22Rv1 (cell line): ENCODE results near the gene PPM1L.
"Not testable (repeated sequence)": the region's sequence is repeated elsewhere in the genome, so short reads cannot be mapped to it uniquely, and the experiment has no call there.

Source experiments
- H3K27ac ChIP-seq: fragments of 450-650 bp; 2 replicates; pipeline ENCODE4 v1.5.1; 2017
- ZFX ChIP-seq: fragments of 450-650 bp; IDR thresholded peaks from 2 replicates; pipeline ENCODE4 v1.6.1; 2017; ENCODE audit warnings: antibody characterized with exemption, borderline replicate concordance
- TF ChIP-seq, protein P1 (sequence below): fragments of 450-650 bp; IDR thresholded peaks from 2 replicates; pipeline ENCODE4 v1.5.1; 2017; ENCODE audit warnings: mild to moderate bottlenecking

The PPM1L gene

DNA sequence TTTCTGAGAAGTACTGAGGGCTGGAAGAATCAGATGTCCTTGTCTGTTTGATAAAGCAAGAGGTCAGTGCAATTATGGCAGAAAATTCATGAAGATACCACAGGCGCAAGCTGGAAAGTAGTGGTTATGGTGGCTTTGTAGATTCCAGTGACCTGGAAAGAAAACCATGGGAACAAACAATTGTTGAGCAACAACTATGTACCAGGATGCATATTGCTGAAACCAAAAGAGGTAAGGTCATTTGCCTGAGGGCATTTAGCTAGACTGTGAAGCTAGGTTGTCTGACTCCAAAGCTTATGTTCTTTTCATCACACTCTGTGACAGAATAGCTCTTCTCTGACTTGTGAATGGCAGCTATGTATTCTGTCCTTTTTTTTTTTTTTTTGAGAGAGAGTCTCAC is 275.1 kb downstream of the PPM1L start:
- H3K27ac ChIP-seq, result no peak overlapping the region
- no peak for TF ChIP-seq ZFX
- TF ChIP-seq, protein P1, sequence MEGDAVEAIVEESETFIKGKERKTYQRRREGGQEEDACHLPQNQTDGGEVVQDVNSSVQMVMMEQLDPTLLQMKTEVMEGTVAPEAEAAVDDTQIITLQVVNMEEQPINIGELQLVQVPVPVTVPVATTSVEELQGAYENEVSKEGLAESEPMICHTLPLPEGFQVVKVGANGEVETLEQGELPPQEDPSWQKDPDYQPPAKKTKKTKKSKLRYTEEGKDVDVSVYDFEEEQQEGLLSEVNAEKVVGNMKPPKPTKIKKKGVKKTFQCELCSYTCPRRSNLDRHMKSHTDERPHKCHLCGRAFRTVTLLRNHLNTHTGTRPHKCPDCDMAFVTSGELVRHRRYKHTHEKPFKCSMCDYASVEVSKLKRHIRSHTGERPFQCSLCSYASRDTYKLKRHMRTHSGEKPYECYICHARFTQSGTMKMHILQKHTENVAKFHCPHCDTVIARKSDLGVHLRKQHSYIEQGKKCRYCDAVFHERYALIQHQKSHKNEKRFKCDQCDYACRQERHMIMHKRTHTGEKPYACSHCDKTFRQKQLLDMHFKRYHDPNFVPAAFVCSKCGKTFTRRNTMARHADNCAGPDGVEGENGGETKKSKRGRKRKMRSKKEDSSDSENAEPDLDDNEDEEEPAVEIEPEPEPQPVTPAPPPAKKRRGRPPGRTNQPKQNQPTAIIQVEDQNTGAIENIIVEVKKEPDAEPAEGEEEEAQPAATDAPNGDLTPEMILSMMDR, result no peak

- not testable (repeated sequence) for H3K27ac ChIP-seq
These were observed 279.0 kb downstream of the PPM1L start for GRCh38 chr3:161034913-161035550.

DNA sequence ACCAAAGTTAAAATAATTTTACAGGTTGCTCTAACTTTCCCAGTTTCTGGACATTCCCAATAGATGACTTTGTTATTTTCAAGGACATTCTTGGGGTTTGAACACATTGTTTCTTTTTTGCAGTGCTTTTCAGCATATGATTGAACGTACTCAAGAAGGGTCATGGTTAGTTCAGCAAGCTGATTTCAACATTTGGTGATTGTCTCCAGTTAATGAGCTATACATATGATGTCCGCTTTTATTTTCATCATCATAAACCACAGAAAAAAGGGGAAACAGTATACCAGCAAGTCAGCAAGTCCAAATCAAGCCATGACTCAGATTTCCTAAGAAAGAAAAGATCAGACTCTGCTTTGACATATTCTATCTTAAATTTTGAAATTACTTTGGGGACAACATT is 279.7 kb downstream of the PPM1L start:
- no peak overlapping the region for H3K27ac ChIP-seq
- TF ChIP-seq, protein P1, result no peak

GRCh38 chr3:161038725-161039124 is 282.7 kb downstream of the PPM1L start:
- no peak overlapping the region for H3K27ac ChIP-seq
- TF ChIP-seq, protein P1, result no peak
- TF ChIP-seq ZFX, result no peak

DNA sequence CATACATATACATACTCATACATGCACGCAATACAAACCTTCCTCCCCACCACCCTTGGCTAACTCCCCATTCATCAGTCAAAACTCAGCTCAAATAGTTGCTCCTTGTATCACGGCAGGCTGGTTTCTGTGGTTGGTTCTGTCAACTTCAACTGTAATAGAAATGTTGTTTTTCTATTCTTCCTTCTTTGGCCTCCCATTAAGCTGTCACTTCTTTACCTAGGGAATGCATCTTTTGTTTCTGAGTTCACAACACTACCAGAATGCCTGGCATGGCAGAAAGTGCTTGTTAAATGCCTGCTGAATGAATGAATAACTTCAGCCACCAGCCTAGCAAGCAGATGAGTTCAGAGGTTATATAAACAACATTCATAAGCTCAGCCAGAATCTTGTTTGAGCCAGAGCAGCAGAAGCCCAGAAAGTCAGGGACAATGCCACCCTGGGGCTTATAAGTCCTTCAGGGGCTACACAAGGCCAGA is 286.0 kb downstream of the PPM1L start:
- TF ChIP-seq ZFX, result no peak
- TF ChIP-seq, protein P1, result no peak
- no peak overlapping the region for H3K27ac ChIP-seq

- H3K27ac ChIP-seq, result no peak overlapping the region
- no peak for TF ChIP-seq ZFX
- TF ChIP-seq, protein P1, result no peak
These were observed 287.5 kb downstream of the PPM1L start for GRCh38 chr3:161043336-161044035.

- TF ChIP-seq, protein P1, result no peak
- no peak for TF ChIP-seq ZFX
- no peak overlapping the region for H3K27ac ChIP-seq
These were observed 293.7 kb downstream of the PPM1L start for GRCh38 chr3:161049683-161050248.
